Fibroblast of lung (primary cell): ENCODE results near the gene ORM2.

Experiments used
- EZH2 ChIP-seq: IDR thresholded peaks from 2 replicates; pipeline ENCODE4 v1.5.1; 2012; ENCODE audit warnings: low read length, control low read depth, mild to moderate bottlenecking; ENCODE audit errors: missing control alignments
- TF ChIP-seq, protein P1 (sequence below), 2 donors: IDR thresholded peaks in 1 of 2; conservative IDR thresholded peaks in 1 of 2; 1 replicate in 1 of 2; 2 replicates in 1 of 2; pipeline ENCODE4 v1.5.1; 2011 to 2012; ENCODE audit warnings: low read length in 2 of 2, control low read depth in 1 of 2, inconsistent platforms in 1 of 2, low read depth in 1 of 2, mild to moderate bottlenecking in 1 of 2

DNA sequence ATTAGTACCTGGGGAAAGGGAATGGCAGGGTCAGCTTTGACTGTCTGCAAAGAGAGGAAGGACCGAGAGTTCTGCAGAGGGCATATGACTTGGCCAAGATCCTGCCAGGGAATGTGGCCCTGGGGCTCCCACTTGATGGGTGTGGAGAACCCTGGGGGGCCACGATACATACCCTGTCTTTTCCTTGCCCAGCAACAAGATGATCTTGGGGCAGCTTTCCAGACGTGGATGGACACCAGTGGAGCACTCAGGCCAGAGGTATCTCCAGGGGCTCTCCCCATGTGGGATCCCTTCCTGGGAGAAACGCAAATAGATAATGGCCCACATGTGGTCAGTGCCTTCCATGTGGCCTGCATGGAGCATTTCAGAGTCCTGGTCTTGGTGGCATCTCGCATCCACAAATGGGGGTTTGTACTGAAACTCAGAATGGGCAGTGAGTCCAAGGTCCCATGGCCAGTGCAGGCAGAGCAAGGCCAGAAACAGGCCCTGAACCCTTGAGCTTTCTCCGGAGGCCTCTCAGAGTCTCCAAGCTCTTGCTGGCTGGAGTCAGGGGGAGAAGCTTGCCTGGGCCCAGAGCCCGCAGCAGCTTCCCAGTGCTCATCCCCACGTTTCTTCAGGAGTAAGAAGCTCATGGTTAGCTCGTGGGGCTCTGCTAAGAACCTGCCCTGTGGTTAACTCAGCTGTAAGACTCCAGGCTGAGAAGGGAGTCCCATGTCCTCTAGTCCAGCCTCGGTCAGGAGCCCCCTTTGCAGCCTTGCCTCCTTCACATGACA lies 25.1 kb upstream of the ORM2 start:
- TF ChIP-seq, protein P1, sequence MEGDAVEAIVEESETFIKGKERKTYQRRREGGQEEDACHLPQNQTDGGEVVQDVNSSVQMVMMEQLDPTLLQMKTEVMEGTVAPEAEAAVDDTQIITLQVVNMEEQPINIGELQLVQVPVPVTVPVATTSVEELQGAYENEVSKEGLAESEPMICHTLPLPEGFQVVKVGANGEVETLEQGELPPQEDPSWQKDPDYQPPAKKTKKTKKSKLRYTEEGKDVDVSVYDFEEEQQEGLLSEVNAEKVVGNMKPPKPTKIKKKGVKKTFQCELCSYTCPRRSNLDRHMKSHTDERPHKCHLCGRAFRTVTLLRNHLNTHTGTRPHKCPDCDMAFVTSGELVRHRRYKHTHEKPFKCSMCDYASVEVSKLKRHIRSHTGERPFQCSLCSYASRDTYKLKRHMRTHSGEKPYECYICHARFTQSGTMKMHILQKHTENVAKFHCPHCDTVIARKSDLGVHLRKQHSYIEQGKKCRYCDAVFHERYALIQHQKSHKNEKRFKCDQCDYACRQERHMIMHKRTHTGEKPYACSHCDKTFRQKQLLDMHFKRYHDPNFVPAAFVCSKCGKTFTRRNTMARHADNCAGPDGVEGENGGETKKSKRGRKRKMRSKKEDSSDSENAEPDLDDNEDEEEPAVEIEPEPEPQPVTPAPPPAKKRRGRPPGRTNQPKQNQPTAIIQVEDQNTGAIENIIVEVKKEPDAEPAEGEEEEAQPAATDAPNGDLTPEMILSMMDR (conservative IDR thresholded peaks at IDR 0.05 in 1 of 2, IDR thresholded peaks at IDR 0.05 in 1 of 2; ENCODE audit: low read depth in 1 of 2, low read length in 2 of 2): no peak
- TF ChIP-seq EZH2: no peak
